Renal cortical epithelial cell (primary cell): ENCODE measurements around the gene ARHGAP24. TPM values are rescaled to one million over a fixed set of nuclear protein-coding genes. Genes with fewer than 3 reads are reported as not detected.
A peak's percentile ranks its signal among the peaks of the same experiment; 100 is the strongest.
"Not testable (repeated sequence)": the region's sequence is repeated elsewhere in the genome, so short reads cannot be mapped to it uniquely, and the experiment has no call there.

Source experiments
- DNase-seq: peaks from one replicate; pipeline ENCODE4 v3.0.0-alpha.2; 2011; ENCODE audit warnings: low read depth
- total RNA-seq: library from RNA; depleted of rRNA; stranded (reverse); fragments of >200 nt; gene quantifications from 2 replicates; pipeline ENCODE4 v1.2.3, GENCODE V29; 2014

The ARHGAP24 gene
- total RNA-seq, 1 donor from 2014 or later = 63.1 TPM

DNA sequence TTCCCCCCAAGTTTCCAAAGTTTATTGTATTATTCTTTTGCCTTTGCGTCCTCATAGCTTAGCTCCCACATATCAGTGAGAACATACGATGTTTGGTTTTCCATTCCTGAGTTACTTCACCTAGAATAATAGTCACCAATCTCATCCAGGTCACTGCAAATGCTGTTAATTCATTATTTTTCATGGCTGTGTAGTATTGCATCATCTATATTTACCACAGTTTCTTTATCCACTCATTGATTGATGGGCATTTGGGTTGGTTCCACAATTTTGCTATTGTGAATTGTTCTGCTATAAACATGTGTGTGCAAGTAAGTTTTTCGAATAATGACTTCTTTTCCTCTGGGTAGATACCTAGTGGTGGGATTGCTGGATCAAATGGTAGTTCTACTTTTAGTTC lies 43.6 kb downstream of the ARHGAP24 start:
- not testable (repeated sequence) for DNase-seq

DNA sequence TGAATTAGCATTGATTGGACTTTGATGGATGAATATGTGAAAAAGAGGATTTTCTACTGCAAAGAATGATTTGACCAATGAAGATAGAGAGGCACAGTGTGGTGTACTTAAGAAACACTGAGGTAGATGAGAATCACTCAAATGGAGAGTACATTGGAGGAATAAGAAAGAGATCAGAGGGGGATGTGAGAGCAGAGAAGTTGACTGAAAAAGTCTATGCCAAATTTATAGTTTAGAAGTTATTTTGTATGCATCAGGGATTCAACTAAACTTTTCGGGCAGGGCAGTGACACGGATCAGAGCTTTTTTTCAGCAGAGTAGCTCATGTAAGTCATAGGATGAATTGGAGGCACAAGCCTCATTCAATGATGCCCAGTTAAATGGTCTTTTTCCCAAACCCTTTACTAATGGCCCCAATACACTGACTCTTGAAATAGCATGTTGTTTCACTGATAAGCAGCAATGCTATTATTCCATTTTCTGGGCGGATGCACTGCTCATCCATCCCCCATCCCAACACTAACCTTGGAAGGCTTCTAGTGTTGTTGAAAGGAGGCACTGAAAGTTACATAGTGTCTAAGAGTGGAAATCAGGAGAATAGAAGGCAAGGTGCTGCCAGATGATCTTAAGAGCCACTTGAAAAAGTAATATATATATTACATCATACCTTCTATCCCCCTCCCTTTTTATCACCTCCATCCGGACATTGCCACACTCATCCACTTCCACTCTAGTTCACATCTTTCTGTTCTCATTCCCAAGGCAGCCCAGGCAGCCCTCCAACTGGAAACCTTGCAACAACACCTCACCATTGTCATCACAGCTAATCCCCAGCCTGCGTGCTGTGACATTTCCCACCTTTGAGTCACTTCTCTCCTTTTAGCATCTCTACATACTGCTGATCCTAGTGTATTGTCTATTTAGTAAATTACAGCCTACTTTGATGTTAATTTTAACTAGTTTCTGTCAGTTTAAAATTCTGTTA lies 46.1 kb downstream of the ARHGAP24 start:
- no peak for DNase-seq

DNA sequence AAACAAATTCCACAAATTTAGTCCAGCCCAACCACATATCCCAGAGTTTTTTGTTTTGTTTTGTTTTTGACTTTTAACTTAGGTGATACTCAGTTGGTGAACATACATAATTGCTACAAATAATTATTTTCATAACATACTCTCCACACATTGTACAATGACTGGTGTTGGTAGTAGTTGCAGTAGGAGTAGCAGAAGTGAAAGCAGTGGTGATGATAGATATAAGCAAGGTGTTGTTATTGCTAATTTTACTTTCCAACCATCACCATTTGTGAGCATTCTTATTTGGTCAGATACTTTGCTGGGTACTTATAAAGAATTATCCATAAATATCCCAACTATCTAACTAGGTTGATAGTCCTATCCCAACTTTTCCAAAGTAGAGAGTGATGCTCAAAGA lies 47.3 kb downstream of the ARHGAP24 start:
- no peak for DNase-seq

DNA sequence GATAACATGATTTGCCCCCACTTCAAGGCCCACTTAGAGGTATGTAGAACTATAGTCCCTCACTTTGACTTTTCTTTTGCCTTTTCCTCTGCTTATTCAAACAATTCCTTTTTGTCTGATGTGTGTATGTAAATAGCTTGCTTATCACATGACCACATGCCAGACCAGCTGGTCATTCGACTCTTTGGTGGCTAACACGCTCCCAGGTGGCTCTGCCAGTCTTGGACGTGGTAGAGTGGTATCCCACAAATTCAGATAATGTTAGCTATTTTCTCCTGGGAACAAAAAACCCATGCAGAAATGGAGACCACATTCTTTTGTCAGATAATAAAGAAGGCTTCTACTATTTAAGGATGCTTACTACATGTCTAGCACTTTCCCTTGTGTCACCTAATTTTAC lies 47.9 kb downstream of the ARHGAP24 start:
- DNase-seq = no peak

DNA sequence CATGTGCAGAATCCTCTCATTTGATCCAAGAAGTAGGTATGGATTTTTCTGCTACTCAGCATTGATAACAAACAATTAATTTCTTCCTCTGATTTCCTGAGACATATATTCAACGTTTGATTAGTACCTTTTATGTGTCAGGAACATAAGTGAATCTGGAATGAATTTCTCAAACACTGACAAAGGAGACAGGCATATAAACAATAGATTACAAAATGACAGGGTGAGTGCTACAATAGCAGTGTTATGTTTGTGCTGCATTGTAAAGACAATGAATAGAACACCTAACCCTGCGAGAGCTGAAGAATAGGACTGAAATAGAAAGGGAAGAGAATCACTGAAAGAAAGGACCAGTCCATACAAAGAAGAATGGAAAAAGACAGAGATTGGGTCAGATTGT lies 52.9 kb downstream of the ARHGAP24 start:
- no peak for DNase-seq

DNA sequence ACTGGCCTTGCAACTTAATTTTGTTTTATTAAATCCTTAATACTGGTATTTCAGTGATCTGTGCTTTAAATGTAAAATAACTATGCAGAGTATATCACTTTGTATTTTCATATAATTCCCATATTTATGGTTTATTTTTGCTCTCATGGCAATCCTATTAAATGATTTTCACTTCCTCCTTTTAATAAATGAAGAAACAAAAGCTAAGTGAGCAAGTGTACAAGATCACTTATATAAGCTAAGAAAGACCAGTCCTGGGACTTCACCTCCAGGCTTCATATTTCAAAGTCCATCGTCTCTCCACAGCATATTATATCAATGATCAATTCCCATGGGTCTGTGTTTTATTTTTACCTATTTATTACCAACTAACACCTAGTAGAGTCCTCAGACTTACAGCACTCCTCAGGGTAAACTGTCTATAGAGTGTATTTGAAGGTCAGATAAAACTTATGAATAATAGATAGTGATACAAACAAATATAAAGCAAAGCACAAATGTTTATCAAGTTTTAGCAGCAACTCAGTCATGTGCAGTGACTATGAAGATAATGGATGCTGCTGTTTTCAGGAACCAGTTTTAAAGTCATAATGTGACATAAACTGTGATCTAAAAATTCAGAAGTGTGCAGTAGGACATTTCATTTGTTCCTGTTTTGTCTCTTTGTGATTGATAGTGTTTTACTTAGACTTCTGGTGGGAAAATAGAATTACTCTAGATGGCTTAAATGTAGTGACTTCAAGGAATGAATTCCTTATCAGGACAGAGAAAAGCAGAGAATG lies 56.8 kb downstream of the ARHGAP24 start:
- DNase-seq = no peak

DNA sequence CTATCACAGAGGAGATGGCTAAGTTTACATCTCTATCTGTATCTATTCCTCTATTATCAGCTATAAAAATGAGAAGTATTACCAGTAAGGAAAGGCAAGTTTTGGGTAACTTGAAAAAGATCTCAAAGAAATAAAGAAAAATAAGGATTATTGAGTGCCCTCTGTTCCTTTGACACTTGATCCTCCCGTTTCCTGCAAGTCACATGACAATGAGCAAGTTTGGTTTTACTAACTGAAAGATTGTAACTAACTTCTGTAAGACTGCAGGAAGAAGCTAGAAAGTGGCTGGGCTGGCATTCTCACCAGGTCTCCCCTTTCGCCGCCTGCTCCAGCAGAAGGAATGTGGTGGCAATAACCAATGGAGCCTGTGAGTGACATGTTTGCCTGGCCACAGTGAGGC lies 59.2 kb downstream of the ARHGAP24 start:
- no peak for DNase-seq

DNA sequence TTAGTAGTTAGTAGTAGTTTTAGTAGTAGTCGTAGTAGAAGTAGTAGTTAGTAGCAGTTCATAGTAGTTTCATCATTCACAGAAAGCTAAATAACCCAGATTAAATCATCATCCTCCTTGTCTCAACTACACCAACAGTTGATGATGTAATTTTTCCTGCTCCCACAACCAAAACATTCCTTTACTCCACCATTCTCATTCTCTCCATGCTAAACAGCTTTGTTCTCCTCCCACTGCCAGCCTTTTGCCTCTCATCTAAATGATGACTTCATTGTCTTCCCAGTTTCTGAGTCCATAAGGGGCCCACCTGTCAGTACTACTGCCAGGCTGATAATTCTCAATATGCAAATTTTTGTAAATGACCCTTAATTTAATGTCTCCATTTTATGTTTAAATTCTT lies 68.9 kb downstream of the ARHGAP24 start:
- DNase-seq = peak; percentile 27

DNA sequence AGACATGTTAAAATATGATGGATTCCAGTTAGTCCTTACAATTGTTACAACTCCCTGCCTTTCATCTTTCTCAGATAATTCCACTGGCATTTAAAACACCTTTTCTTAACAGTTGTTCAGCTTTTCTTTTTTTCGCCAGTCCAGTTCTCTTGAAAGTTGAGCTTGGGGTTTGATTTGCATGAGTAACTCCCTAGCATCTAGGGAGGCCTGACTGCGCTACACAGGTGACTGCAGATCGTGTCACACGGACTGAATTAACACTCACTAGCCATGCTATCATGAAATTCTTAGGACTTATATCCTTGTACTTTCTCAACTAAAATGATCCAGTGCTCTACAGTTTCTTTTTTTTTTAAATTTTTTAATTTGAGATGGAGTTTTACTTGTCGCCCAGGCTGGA lies 69.8 kb downstream of the ARHGAP24 start:
- peak; percentile 29 for DNase-seq

DNA sequence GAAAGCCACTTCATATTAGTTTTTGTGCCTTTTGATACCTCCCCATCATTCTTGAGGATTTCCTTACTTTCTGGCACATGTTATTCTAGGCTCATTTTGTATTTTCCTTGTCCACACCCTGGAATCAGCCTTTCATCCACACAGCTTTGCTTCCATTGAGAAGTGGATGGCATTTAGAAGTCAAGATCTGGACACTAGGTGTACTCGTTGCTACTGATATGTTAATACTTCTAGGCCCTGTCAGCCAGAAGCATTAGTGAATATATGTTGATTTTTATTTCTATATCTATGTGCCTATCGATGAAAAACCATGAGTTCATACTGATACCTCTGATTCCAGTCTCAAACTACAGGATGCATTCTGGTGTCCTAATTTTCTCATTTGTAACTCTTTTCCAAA lies 73.2 kb downstream of the ARHGAP24 start:
- DNase-seq = no peak

DNA sequence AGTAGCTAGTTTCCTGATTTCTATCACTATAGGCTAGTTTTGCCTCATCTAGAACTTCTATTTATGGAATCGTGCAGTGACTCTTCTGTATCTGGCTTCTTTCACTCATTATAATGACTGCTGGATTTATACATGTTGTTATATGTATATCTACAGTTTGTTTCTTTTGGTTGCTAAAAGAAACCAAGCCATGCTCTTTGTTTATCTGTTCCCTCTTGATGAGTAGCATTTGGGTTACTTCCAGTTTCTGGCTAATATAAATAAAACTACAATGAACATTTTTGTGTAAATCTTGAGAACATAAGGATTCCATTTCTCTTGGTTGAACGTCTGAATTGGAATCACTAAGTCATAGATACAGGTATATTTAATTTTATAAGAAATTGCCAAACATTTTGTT lies 73.9 kb downstream of the ARHGAP24 start:
- DNase-seq = no peak

DNA sequence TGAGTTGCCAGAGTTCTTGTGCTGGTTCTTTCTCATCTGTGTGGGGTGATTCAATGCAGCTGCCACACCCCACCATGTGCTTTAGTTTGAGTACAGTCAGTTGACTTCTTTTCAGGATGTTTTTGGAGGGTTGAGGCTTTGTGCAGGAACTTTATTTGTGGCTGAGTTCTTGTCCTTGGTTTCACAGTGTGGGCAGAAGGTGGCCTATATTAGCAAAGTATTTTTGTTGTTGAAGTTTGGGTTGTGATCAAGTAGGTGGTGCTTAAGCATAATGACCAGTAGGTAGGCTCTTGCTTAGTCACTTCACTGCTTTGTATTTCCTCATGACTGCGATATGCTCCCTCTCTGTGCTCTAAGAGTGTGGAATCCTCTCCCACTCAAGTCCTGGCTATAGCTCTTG lies 80.3 kb downstream of the ARHGAP24 start:
- no peak for DNase-seq

DNA sequence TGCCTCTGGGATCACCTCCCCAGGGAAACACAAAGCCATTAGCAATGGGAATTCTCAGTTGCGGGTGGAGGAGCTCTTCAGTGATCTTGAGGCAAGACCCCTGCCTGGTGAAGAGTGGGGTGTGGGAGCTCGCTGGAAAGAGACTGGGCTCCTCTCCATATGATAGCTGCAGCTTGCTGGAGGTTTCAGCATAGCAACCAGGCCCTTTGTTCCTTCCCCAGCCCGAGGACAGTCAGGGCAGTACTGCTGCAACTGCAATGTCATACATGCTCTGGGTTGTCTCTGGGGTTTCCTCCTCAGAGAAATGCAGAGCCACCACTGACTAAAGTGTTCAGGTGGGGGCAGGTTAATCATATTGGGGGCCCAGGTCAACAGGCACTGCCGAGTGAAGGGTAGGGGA lies 81.3 kb downstream of the ARHGAP24 start:
- DNase-seq = no peak

DNA sequence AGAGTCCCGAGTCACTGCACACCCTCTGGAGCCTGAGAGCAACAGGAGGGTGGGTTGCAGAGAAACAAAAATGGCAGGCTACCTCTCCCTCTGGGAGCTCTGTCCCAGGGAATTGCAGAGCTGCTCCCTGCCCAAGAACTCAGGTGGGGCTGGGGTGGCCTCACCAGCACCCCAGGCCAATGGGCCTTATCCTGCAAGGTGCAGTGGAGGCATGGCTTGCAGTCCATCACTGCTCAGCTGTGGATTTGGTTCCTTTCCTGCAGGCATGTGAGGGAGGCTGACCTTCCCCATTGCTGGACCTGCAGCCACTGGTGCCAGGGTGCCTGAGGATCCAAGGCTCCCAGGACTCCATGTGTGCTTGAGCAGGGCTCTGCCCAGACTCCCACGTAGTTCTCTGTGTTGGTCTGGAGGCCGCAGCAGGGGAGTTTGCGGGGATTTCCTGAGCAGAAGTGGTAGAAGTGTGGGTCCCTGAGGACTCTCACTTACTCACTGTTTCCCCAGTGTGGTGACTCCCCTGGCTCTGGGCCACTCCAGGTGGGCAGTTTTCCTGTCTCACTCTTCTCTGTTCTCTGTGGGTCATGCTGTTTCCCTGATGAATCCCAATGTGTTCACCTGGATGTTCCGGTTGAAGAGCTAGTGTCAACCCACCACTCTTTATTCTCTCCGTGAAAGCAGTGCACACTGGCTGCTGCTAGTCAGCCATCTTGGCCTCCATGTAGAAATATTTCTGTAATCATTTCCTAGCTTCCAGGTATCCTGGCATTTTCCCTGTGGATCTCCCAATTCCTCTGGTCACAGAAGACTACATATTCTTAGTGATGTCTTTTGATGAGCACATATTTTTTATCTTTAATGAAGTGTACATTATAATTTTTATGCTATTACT lies 82.3 kb downstream of the ARHGAP24 start:
- DNase-seq = no peak

DNA sequence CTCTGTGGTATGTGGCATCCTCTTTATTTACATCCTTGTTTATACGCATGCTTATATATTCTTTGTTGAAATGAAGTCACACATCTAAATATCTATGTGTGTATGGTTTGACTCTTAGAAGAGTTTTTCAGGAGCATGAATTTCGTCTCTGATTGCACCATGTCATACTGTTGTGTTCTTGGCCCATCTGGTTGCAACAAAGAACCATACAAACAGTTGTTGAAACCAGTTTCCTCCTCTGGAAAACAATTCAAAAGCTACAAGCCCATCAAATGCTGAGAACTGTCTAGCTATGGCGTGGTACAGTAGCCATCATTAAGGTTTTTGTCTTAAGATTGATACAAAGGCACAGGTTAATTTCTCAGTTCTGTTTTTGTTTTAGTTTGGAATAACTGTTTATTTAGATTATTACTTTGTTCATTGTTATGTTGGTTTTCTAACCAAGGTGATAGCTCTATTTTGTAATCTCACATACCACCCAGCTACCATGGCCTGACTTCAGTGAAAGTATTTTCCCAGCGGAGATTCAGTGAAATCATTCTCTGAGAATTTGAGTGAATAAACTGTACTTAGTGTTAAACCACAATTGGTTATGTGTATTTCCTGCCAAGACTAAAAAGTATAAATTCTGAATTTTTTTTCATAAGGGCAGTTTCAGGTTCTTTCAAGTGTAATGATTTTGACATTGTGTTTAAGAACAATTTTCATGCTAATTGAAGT lies 91.0 kb downstream of the ARHGAP24 start:
- DNase-seq = peak; percentile 10

DNA sequence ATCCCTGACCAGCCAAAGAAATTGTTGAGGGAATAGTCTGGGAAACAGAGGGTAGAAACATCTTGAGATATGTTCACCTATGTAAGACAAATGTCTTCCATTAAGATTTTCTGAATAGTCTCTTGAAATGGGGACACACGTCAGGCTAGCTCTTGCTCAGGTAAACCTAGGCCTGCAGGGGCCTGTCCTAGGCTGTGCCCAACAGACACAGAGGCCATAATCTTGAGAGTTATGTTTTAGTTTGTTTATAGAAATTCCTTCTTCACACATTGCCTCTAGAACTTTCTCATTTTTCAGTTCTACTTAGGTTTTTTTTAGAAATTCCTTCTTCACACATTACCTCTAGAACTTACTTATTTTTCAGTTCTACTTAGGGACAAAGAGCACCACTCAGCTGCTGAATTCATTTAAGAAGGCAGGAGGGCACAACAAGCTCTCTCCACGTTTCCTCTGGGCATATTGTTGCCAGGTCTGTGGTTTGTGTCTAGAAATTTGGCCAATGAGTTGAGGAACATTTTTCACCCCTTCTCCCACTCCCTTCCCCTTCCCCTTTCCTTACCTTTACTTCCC lies 94.9 kb downstream of the ARHGAP24 start:
- DNase-seq = no peak

DNA sequence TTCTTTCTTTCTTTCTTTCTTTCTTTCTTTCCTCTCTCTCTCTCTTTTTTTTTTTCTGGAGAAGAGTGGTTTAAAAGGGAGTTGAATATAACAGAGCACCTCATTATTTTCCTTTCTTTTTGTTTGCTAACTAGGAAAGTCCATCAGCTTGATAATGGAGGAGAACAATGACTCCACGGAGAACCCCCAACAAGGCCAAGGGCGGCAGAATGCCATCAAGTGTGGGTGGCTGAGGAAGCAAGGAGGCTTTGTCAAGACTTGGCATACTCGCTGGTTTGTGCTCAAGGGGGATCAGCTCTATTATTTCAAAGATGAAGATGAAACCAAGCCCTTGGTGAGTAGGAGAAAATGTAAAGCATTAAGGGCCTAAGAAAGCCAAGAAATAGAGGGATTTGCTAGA lies 95.4 kb downstream of the ARHGAP24 start:
- no peak for DNase-seq

DNA sequence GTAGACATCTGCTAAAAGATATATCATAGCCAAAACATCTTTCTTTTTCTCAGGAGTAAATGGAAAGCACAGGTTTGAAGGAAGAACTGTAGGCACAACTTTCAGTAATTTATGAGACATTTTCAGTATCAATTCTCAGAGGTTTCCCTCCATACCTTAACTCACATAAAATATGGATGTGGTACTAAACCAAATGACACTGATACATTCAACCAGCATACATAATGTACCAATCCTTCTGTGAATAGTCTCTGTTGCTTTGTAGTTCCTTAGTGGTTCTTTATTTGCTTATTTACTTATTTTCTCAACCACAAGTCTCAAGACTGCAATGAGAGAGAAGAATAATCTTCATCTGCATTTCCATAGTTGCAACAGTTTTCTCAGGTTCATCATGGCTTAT lies 96.1 kb downstream of the ARHGAP24 start:
- DNase-seq = no peak

DNA sequence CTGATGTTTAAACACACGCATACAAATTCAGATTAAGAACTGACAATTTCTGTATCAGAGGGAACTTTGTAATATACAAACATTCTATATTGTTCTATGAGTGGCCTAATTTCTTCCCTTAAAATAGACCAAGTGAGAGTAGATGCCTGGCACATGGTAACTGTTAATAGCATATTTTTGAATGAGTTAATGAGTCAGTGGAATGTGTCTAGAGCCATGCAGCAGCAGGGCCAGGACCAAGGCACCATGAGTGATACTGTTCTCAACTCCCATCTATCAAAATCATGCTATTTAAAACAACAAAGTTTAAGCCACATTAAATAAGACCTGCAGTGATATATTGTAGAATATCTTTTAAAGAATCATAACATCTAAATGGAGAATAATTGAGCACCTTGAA lies 98.3 kb downstream of the ARHGAP24 start:
- DNase-seq = peak; percentile 7

DNA sequence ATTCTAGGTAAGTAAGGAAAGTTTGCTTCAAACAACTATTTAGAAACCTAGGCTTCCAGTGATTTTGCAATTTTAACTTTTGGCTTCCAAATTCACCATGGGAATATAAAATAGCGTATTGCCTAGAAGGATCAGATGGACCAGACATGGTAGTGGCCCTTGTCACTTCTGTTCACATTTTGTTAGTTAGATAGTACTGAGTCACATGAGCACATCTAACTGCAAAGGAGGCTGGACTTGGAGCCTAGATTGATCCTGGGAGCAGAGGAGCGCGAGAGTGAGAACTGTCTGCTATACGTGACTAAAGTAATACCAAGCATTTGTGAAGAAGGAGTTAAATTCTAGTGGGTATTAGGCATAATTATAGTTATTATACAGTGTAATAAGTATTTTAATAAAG lies 102.4 kb downstream of the ARHGAP24 start:
- DNase-seq = no peak

DNA sequence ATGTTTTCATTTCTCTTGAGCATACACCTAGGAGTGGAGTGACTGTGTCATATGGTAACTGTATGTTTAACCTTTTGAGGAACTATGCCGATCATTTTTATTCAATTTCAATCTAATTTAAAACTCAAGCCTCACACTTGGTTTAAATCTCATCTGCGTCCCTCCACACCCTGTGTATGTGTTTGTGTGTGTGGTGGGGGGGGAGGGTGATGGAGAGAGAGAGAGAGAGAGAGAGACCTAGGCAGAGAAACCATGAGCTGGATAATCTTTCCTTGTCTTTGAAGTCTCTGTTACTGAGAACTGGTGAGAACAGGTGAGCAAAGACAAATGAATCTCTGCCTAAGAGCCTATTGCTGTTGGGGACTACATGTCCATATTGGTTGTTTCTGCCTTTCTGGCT lies 105.0 kb downstream of the ARHGAP24 start:
- DNase-seq = no peak
